ENCODE results near the gene RBM38.

The RBM38 gene

GRCh38 chr20:57451795-57452661 is 60.8 kb downstream of the RBM38 start (continued):
- no peak for TF ChIP-seq ZNF391 (tag by site-specific recombination; IDR thresholded peaks at IDR 0.05; ENCODE audit: borderline replicate concordance, low read depth)
- no peak for TF ChIP-seq ZNF114 (tag by site-specific recombination; IDR thresholded peaks at IDR 0.05)
- TF ChIP-seq MZF1 (tag by site-specific recombination; IDR thresholded peaks at IDR 0.05; ENCODE audit: borderline replicate concordance) = no peak
- TF ChIP-seq SP3 (tag by site-specific recombination; IDR thresholded peaks at IDR 0.05) = no peak
- no peak for TF ChIP-seq ZNF302 (tag by site-specific recombination; IDR thresholded peaks at IDR 0.05; ENCODE audit: low read depth)
- TF ChIP-seq ZNF501 (tag by site-specific recombination; IDR thresholded peaks at IDR 0.05) = no peak

GRCh38 chr20:57455386-57455785 is 64.2 kb downstream of the RBM38 start:
- TF ChIP-seq ZIC2 (tag by site-specific recombination; IDR thresholded peaks at IDR 0.05) (0 out of 2 replicates have a peak, but pooled peaks have one; percentile 4), RBAK (tag by site-specific recombination; IDR thresholded peaks at IDR 0.05) (no peak)
- H3K4me1 ChIP-seq (ENCODE audit: control insufficient read depth, insufficient read depth, low read length) = no peaks in the 10 kb centered on the region
- no peak overlapping the region for H3K27ac ChIP-seq (ENCODE audit: extremely low read depth, low read depth, low read length)
- no peak overlapping the region for H3K4me3 ChIP-seq (ENCODE audit: low read depth, low read length)
- ChIA-PET CTCF (interaction anchor here (0.8 kb wide), 1 partner anchor 47 kb away, joined by 3 read pairs; no protein-coding TSS in a partner anchor), POLR2A (interaction anchor here (0.7 kb wide), 1 partner anchor 68 kb away, joined by 3 read pairs; no protein-coding TSS in a partner anchor)
- H3K9me3 ChIP-seq (ENCODE audit: control insufficient read depth, insufficient read depth, low read depth, low read length) = no peaks in the 10 kb centered on the region
- H3K36me3 ChIP-seq (ENCODE audit: control insufficient read depth in 2 of 2, insufficient read depth in 1 of 2, low read length in 2 of 2) = no peaks in the 10 kb centered on the region

GRCh38 chr20:57456116-57456515 is 64.9 kb downstream of the RBM38 start:
- Histone ChIP-seq H3K27ac (ENCODE audit: extremely low read depth, low read depth, low read length) (no peak overlapping the region), H3K36me3 (ENCODE audit: control insufficient read depth in 2 of 2, insufficient read depth in 1 of 2, low read length in 2 of 2) (no peaks in the 10 kb centered on the region), H3K4me3 (ENCODE audit: low read depth, low read length) (no peak overlapping the region), H3K9me3 (ENCODE audit: control insufficient read depth, insufficient read depth, low read depth, low read length) (no peaks in the 10 kb centered on the region), H3K4me1 (ENCODE audit: control insufficient read depth, insufficient read depth, low read length) (no peaks in the 10 kb centered on the region)
- TF ChIP-seq ZNF623 (tag by site-specific recombination; IDR thresholded peaks at IDR 0.05) (peak; percentile 86), ZFP37 (tag by site-specific recombination; IDR thresholded peaks at IDR 0.05) (no peak), PRDM10 (tag by site-specific recombination; IDR thresholded peaks at IDR 0.05) (no peak)
- ChIA-PET POLR2A (no interaction called here), CTCF (no interaction called here)

GRCh38 chr20:57457243-57458095 is 66.3 kb downstream of the RBM38 start:
- ChIA-PET CTCF (interaction anchor here (1.1 kb wide), 1 partner anchor 8 kb away, joined by 3 read pairs; no protein-coding TSS in a partner anchor), POLR2A (no interaction called here)
- Histone ChIP-seq H3K4me1 (ENCODE audit: control insufficient read depth, insufficient read depth, low read length) (no peaks in the 10 kb centered on the region), H3K36me3 (ENCODE audit: control insufficient read depth in 2 of 2, insufficient read depth in 1 of 2, low read length in 2 of 2) (no peaks in the 10 kb centered on the region), H3K27ac (ENCODE audit: extremely low read depth, low read depth, low read length) (no peak overlapping the region), H3K4me3 (ENCODE audit: low read depth, low read length) (no peak overlapping the region), H3K9me3 (ENCODE audit: control insufficient read depth, insufficient read depth, low read depth, low read length) (no peaks in the 10 kb centered on the region)
- TF ChIP-seq ZBTB11 (tag by site-specific recombination; conservative IDR thresholded peaks at IDR 0.05; ENCODE audit: low read depth) (peak; percentile 53; the same call in 1 of the 2 replicates), ZNF341 (tag by site-specific recombination; IDR thresholded peaks at IDR 0.05; ENCODE audit: low read depth) (no peak), ZNF558 (tag by site-specific recombination; IDR thresholded peaks at IDR 0.05) (no peak), ZBTB48 (tag by site-specific recombination; IDR thresholded peaks at IDR 0.05) (no peak)
